Uterus (tissue), 2 donors: ENCODE data around the gene HEPACAM2.

Experiments used
- POLR2A ChIP-seq, 2 donors: fragments of 450-650 bp; IDR thresholded peaks; one replicate each; pipeline ENCODE4 v1.6.1; 2016; ENCODE audit warnings: antibody characterized with exemption in 2 of 2, mild to moderate bottlenecking in 1 of 2, moderate library complexity in 1 of 2
- TF ChIP-seq, protein P1 (sequence below), 4 experiments: fragments of 200-600 bp in 2 of 4; fragments of 450-650 bp in 2 of 4; sonication (generic) in 2 of 4; IDR thresholded peaks; one replicate each; pipeline ENCODE4 v1.5.1; 2016 to 2019; ENCODE audit warnings: antibody characterized with exemption in 4 of 4, mild to moderate bottlenecking in 2 of 4, moderate library complexity in 1 of 4

- TF ChIP-seq, protein P1, sequence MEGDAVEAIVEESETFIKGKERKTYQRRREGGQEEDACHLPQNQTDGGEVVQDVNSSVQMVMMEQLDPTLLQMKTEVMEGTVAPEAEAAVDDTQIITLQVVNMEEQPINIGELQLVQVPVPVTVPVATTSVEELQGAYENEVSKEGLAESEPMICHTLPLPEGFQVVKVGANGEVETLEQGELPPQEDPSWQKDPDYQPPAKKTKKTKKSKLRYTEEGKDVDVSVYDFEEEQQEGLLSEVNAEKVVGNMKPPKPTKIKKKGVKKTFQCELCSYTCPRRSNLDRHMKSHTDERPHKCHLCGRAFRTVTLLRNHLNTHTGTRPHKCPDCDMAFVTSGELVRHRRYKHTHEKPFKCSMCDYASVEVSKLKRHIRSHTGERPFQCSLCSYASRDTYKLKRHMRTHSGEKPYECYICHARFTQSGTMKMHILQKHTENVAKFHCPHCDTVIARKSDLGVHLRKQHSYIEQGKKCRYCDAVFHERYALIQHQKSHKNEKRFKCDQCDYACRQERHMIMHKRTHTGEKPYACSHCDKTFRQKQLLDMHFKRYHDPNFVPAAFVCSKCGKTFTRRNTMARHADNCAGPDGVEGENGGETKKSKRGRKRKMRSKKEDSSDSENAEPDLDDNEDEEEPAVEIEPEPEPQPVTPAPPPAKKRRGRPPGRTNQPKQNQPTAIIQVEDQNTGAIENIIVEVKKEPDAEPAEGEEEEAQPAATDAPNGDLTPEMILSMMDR (IDR thresholded peaks at IDR 0.05) = no peak
- TF ChIP-seq POLR2A (IDR thresholded peaks at IDR 0.05) = no peak
Observed at GRCh38 chr7:93265220-93265619, 39.0 kb upstream of the HEPACAM2 start.
